HepG2 (cell line): ENCODE results near the gene DCDC2. TPM values are rescaled to one million over a fixed set of nuclear protein-coding genes. Genes with fewer than 3 reads are reported as not detected.

Source experiments
- ATAD3A ChIP-seq: sonication (generic); formaldehyde crosslinking; IDR thresholded peaks from 2 replicates; pipeline ENCODE4 v1.4.0; 2020; ENCODE audit warnings: missing genetic modification reagents
- NRL ChIP-seq: sonication (generic); formaldehyde crosslinking; IDR thresholded peaks from 2 replicates; pipeline ENCODE4 v1.5.0; 2020; ENCODE audit warnings: missing genetic modification reagents, mild to moderate bottlenecking, moderate library complexity, borderline replicate concordance
- ZSCAN25 ChIP-seq: sonication (generic); formaldehyde crosslinking; IDR thresholded peaks from 2 replicates; pipeline ENCODE4 v1.8.0; 2022; ENCODE audit warnings: mild to moderate bottlenecking, missing genetic modification reagents
- polyA plus RNA-seq, 8 experiments: library from polyadenylated mRNA; depleted of rRNA in 3 of 8; stranded (reverse) in 7 of 8; unstranded in 1 of 8; fragments of >200 nt; fragmentation: Illumina TruSeq in 4 of 8; extraction: Trizol in 4 of 8; gene quantifications; 2 replicates each; pipeline versions ENCODE4 v1.2.1 to v1.2.3, GENCODE V29; 2011 to 2016; ENCODE audit warnings: low read depth in 4 of 8, missing spikeins in 1 of 8, mixed read lengths in 1 of 8; ENCODE audit not compliant: insufficient read depth in 1 of 8
- total RNA-seq, 5 experiments: library from RNA; depleted of rRNA; stranded (reverse); fragments of >200 nt; fragmentation: Illumina TruSeq; extraction: Trizol; gene quantifications; 2 replicates each; pipeline ENCODE4 v1.2.3, GENCODE V29; 2016; ENCODE audit warnings: low read depth in 1 of 5
- TF ChIP-seq, protein P1 (sequence below): sonication (generic); formaldehyde crosslinking; IDR thresholded peaks from 2 replicates; pipeline ENCODE4 v1.4.0; 2020; ENCODE audit warnings: missing genetic modification reagents, borderline replicate concordance
- TF ChIP-seq, protein P2 (sequence below): sonication (generic); formaldehyde crosslinking; IDR thresholded peaks from 2 replicates; pipeline ENCODE4 v1.5.0; 2020; ENCODE audit warnings: missing genetic modification reagents
- TF ChIP-seq, protein P3 (sequence below): IDR thresholded peaks from 2 replicates; pipeline ENCODE4 v1.6.1; 2016; ENCODE audit warnings: missing genetic modification reagents, missing compliant biosample characterization
- TF ChIP-seq, protein P4 (sequence below), 2 experiments: fragments of 450-650 bp in 1 of 2; sonication (generic) in 1 of 2; formaldehyde crosslinking in 1 of 2; IDR thresholded peaks; 2 replicates each; pipeline versions ENCODE4 v1.6.1 to v1.8.0; 2016 to 2022; ENCODE audit warnings: antibody characterized with exemption in 1 of 2, mild to moderate bottlenecking in 1 of 2, missing genetic modification reagents in 1 of 2
- TF ChIP-seq, protein P5 (sequence below): sonication (generic); formaldehyde crosslinking; IDR thresholded peaks from 2 replicates; pipeline ENCODE4 v1.8.0; 2022; ENCODE audit warnings: low read depth, missing genetic modification reagents

The DCDC2 gene
- total and polyA plus RNA-seq, 2 of the 13 experiments (the other 11 are each of a cell fraction or from before 2014, with no cell fraction given) = 9.0 to 36.2 TPM

DNA sequence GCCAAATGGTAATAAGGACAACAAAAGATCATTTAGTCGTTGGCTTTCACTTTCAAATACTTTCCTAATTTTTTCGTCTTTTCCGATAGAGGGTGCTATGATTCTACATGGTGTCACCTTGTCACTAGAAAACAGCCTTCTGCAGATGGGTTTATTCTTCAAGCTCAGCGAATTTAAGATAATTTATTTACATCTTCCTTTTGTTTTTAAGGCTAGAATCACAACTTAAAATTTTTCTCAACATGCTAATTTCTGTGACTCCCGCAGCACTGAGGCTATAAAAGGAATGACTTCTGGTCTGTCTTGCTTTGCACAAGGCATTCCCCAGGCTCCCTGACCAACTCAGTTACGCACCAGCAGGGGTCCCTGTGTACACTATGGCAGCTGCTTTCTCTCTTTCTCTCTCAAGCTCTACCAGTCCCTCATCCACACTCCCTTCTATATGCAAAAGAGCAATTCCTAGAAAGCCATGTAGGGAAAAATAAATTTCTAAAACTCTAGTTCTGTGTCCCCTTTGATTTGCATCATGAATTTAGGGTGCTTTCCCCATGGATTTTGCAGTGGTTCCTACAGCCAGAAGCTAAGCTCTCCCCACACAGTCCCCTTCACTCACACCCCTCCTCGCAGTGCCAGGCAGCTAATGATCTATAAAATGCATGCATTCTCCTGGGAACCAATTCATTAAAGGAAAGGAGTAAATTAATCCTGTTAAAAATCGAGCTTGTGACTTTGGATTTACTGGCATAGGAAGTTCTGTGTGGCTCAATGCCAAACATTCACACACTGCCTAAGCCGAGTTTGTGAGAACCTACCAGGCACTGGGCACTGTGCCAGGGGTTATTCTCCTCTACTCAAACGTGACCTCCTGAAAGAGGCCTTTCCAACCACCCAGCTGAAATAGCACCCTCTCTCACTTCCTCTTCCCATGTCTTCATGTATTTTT is 74.5 kb downstream of the DCDC2 start (continued):
- TF ChIP-seq, protein P1, sequence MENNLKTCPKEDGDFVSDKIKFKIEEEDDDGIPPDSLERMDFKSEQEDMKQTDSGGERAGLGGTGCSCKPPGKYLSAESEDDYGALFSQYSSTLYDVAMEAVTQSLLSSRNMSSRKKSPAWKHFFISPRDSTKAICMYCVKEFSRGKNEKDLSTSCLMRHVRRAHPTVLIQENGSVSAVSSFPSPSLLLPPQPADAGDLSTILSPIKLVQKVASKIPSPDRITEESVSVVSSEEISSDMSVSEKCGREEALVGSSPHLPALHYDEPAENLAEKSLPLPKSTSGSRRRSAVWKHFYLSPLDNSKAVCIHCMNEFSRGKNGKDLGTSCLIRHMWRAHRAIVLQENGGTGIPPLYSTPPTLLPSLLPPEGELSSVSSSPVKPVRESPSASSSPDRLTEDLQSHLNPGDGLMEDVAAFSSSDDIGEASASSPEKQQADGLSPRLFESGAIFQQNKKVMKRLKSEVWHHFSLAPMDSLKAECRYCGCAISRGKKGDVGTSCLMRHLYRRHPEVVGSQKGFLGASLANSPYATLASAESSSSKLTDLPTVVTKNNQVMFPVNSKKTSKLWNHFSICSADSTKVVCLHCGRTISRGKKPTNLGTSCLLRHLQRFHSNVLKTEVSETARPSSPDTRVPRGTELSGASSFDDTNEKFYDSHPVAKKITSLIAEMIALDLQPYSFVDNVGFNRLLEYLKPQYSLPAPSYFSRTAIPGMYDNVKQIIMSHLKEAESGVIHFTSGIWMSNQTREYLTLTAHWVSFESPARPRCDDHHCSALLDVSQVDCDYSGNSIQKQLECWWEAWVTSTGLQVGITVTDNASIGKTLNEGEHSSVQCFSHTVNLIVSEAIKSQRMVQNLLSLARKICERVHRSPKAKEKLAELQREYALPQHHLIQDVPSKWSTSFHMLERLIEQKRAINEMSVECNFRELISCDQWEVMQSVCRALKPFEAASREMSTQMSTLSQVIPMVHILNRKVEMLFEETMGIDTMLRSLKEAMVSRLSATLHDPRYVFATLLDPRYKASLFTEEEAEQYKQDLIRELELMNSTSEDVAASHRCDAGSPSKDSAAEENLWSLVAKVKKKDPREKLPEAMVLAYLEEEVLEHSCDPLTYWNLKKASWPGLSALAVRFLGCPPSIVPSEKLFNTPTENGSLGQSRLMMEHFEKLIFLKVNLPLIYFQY (CRISPR knock-in tag) = 0 out of 2 replicates have a peak, but pooled peaks have one; percentile 19
- TF ChIP-seq, protein P2, sequence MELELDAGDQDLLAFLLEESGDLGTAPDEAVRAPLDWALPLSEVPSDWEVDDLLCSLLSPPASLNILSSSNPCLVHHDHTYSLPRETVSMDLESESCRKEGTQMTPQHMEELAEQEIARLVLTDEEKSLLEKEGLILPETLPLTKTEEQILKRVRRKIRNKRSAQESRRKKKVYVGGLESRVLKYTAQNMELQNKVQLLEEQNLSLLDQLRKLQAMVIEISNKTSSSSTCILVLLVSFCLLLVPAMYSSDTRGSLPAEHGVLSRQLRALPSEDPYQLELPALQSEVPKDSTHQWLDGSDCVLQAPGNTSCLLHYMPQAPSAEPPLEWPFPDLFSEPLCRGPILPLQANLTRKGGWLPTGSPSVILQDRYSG (CRISPR knock-in tag) = no peak
- TF ChIP-seq ATAD3A (CRISPR knock-in tag) = no peak
- peak; percentile 47; the same call in 1 of the 2 replicates for TF ChIP-seq ZSCAN25 (CRISPR knock-in tag)
- no peak for TF ChIP-seq NRL (CRISPR knock-in tag)
- TF ChIP-seq, protein P3, sequence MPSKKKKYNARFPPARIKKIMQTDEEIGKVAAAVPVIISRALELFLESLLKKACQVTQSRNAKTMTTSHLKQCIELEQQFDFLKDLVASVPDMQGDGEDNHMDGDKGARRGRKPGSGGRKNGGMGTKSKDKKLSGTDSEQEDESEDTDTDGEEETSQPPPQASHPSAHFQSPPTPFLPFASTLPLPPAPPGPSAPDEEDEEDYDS (CRISPR knock-in tag) = peak; percentile 41
- TF ChIP-seq, protein P4, sequence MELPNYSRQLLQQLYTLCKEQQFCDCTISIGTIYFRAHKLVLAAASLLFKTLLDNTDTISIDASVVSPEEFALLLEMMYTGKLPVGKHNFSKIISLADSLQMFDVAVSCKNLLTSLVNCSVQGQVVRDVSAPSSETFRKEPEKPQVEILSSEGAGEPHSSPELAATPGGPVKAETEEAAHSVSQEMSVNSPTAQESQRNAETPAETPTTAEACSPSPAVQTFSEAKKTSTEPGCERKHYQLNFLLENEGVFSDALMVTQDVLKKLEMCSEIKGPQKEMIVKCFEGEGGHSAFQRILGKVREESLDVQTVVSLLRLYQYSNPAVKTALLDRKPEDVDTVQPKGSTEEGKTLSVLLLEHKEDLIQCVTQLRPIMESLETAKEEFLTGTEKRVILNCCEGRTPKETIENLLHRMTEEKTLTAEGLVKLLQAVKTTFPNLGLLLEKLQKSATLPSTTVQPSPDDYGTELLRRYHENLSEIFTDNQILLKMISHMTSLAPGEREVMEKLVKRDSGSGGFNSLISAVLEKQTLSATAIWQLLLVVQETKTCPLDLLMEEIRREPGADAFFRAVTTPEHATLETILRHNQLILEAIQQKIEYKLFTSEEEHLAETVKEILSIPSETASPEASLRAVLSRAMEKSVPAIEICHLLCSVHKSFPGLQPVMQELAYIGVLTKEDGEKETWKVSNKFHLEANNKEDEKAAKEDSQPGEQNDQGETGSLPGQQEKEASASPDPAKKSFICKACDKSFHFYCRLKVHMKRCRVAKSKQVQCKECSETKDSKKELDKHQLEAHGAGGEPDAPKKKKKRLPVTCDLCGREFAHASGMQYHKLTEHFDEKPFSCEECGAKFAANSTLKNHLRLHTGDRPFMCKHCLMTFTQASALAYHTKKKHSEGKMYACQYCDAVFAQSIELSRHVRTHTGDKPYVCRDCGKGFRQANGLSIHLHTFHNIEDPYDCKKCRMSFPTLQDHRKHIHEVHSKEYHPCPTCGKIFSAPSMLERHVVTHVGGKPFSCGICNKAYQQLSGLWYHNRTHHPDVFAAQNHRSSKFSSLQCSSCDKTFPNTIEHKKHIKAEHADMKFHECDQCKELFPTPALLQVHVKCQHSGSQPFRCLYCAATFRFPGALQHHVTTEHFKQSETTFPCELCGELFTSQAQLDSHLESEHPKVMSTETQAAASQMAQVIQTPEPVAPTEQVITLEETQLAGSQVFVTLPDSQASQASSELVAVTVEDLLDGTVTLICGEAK (IDR thresholded peaks at IDR 0.05) = no peak
- TF ChIP-seq, protein P4 (CRISPR knock-in tag; IDR thresholded peaks at IDR 0.05) = no peak
- TF ChIP-seq, protein P5, sequence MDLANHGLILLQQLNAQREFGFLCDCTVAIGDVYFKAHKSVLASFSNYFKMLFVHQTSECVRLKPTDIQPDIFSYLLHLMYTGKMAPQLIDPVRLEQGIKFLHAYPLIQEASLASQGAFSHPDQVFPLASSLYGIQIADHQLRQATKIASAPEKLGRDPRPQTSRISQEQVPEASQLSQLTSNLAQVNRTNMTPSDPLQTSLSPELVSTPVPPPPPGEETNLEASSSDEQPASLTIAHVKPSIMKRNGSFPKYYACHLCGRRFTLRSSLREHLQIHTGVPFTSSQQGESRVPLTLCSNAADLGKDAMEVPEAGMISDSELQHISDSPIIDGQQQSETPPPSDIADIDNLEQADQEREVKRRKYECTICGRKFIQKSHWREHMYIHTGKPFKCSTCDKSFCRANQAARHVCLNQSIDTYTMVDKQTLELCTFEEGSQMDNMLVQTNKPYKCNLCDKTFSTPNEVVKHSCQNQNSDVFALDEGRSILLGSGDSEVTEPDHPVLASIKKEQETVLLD (CRISPR knock-in tag) = no peak
